ENCODE measurements around the gene DBT.

DBT gene

DNA sequence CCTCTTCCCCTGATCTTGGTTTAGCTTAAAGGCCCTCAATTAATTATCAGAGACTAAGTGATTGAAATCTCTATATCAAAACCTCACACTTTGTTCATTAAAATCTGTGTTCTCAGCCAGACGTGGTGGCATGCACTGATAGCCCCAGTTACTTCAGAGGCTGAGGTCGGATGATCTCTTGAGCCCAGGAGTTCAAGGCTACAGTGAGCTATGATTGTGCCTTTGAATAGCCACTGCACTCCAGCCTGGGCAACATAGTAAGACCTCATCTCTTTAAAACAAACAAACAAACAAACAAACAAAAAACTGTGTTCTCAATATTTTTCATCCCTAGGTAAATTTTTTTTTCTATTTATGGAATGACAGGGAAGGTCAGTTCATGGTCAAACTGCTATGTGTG is 98.0 kb downstream of the DBT start:
- Histone ChIP-seq H3F3A (ENCODE audit: insufficient read depth) (peaks cover 24% of the 10 kb centered on the region), H3K9me2 (replicated peaks; ENCODE audit: insufficient read depth, low read length) (no peaks in the 10 kb centered on the region), H3K36me3 (ENCODE audit: low read length) (peaks cover 15% of the 10 kb centered on the region), H3K79me2 (ENCODE audit: insufficient read depth, low read length) (no peaks in the 10 kb centered on the region), H3K4me2 (ENCODE audit: low read depth, low read length, poor library complexity, severe bottlenecking) (no peak overlapping the region), H4K20me1 (ENCODE audit: low read depth, low read length) (no peaks in the 10 kb centered on the region), H3K4me3 (ENCODE audit: insufficient read depth, low read length, poor library complexity, severe bottlenecking) (no peak overlapping the region), H3K27me3 (ENCODE audit: low read length) (no peaks in the 10 kb centered on the region), H3K27ac (ENCODE audit: low read depth, low read length) (no peak overlapping the region), H3K9me3 (ENCODE audit: insufficient read depth, low read length) (no peaks in the 10 kb centered on the region), H2AFZ (ENCODE audit: low read depth, low read length, severe bottlenecking) (no peak overlapping the region), H3K9ac (ENCODE audit: low read length) (no peak overlapping the region)
- TF ChIP-seq, protein P1, sequence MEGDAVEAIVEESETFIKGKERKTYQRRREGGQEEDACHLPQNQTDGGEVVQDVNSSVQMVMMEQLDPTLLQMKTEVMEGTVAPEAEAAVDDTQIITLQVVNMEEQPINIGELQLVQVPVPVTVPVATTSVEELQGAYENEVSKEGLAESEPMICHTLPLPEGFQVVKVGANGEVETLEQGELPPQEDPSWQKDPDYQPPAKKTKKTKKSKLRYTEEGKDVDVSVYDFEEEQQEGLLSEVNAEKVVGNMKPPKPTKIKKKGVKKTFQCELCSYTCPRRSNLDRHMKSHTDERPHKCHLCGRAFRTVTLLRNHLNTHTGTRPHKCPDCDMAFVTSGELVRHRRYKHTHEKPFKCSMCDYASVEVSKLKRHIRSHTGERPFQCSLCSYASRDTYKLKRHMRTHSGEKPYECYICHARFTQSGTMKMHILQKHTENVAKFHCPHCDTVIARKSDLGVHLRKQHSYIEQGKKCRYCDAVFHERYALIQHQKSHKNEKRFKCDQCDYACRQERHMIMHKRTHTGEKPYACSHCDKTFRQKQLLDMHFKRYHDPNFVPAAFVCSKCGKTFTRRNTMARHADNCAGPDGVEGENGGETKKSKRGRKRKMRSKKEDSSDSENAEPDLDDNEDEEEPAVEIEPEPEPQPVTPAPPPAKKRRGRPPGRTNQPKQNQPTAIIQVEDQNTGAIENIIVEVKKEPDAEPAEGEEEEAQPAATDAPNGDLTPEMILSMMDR (IDR thresholded peaks at IDR 0.05; ENCODE audit: insufficient read depth, low read length, poor library complexity, severe bottlenecking), result no peak
- TF ChIP-seq EZH2phosphoT487 (conservative IDR thresholded peaks at IDR 0.05; ENCODE audit: low read length), result no peak

DNA sequence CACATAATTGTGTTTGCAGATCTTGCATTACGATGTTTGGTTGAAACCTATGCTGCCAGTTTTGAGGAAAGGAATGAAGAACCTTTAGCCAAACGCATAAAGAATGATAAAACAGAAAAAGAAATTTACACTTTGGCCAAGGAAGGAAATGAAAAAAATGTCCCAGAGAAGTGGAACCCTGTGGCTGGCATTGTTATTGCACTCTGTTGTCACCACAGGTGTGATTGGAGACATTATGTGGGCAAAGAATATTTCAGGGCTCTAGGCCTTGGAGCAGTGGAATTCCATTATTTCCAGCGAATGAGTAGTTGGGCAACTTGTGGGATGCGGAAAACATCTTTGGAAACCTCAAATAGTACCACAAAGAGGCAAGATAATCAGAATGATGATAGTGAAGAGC is 101.8 kb downstream of the DBT start:
- H3K79me2 ChIP-seq (ENCODE audit: insufficient read depth, low read length), result no peaks in the 10 kb centered on the region
- H4K20me1 ChIP-seq (ENCODE audit: low read depth, low read length), result no peaks in the 10 kb centered on the region
- H3F3A ChIP-seq (ENCODE audit: insufficient read depth), result peaks cover 15% of the 10 kb centered on the region
- H3K4me2 ChIP-seq (ENCODE audit: low read depth, low read length, poor library complexity, severe bottlenecking), result no peak overlapping the region
- H2AFZ ChIP-seq (ENCODE audit: low read depth, low read length, severe bottlenecking), result no peak overlapping the region
- no peak for TF ChIP-seq EZH2phosphoT487 (conservative IDR thresholded peaks at IDR 0.05; ENCODE audit: low read length)
- TF ChIP-seq, protein P1 (IDR thresholded peaks at IDR 0.05; ENCODE audit: insufficient read depth, low read length, poor library complexity, severe bottlenecking), result no peak
- H3K27me3 ChIP-seq (ENCODE audit: low read length), result no peaks in the 10 kb centered on the region
- H3K9me2 ChIP-seq (replicated peaks; ENCODE audit: insufficient read depth, low read length), result no peaks in the 10 kb centered on the region
- H3K9ac ChIP-seq (ENCODE audit: low read length), result no peak overlapping the region
- H3K9me3 ChIP-seq (ENCODE audit: insufficient read depth, low read length), result no peaks in the 10 kb centered on the region
- H3K4me3 ChIP-seq (ENCODE audit: insufficient read depth, low read length, poor library complexity, severe bottlenecking), result no peak overlapping the region
- H3K27ac ChIP-seq (ENCODE audit: low read depth, low read length), result no peak overlapping the region
- H3K36me3 ChIP-seq (ENCODE audit: low read length), result peaks cover 36% of the 10 kb centered on the region

DNA sequence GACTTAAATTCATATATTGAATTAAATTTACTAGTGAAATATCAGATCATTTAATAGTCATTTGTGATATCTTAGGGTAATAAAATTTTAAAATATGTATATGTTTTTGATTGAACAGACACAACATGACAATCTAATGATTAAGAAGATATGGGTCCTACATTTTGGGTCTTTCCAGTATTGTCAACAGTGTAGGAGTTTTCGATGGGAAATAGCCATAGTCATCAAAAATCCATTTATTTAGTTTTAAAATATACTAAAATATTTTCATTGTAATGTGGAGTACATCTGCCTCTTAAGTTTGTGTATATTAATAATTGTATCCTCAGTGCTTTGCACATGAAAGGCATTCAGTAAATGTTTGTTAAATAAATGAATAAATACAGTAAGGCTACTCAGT is 102.7 kb downstream of the DBT start:
- Histone ChIP-seq H3K4me3 (ENCODE audit: insufficient read depth, low read length, poor library complexity, severe bottlenecking) (no peak overlapping the region), H2AFZ (ENCODE audit: low read depth, low read length, severe bottlenecking) (no peak overlapping the region), H3K9ac (ENCODE audit: low read length) (no peak overlapping the region), H3K27ac (ENCODE audit: low read depth, low read length) (no peak overlapping the region), H3K79me2 (ENCODE audit: insufficient read depth, low read length) (no peaks in the 10 kb centered on the region), H4K20me1 (ENCODE audit: low read depth, low read length) (no peaks in the 10 kb centered on the region), H3K9me2 (replicated peaks; ENCODE audit: insufficient read depth, low read length) (no peaks in the 10 kb centered on the region), H3K9me3 (ENCODE audit: insufficient read depth, low read length) (no peaks in the 10 kb centered on the region), H3K36me3 (ENCODE audit: low read length) (peaks cover 45% of the 10 kb centered on the region), H3K4me2 (ENCODE audit: low read depth, low read length, poor library complexity, severe bottlenecking) (no peak overlapping the region), H3K27me3 (ENCODE audit: low read length) (no peaks in the 10 kb centered on the region), H3F3A (ENCODE audit: insufficient read depth) (peaks cover 11% of the 10 kb centered on the region)
- TF ChIP-seq, protein P1 (IDR thresholded peaks at IDR 0.05; ENCODE audit: insufficient read depth, low read length, poor library complexity, severe bottlenecking), result no peak
- TF ChIP-seq EZH2phosphoT487 (conservative IDR thresholded peaks at IDR 0.05; ENCODE audit: low read length), result no peak

All from SU-DHL-6 (cell line).